Measurements from ENCODE around the gene EYA4. TPM values are rescaled to one million over a fixed set of nuclear protein-coding genes. Genes with fewer than 3 reads are reported as not detected.

The EYA4 gene
- total RNA-seq, 1 donor from 2014 or later = 0.40 TPM

DNA sequence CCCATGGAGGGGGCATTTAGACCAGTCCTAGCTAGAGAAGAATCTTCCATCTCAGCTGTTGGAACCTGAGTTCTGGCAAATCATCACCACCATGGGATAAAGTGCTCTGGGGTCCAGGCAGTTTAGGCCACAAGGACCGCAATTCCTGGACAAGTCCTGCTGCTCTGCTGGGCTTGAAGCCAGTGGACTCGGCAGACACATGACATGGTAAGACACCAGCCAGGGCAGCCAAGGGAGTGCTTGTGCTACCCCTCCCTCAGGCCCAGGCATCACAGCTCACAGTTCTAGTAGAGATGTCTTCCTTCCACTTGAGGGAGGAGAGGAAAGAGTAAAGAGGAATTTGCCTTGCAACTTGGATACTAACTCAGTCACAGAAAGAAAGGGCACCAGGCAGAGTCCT is 246.0 kb downstream of the EYA4 start:
- H3K27me3 Mint-ChIP-seq = peaks cover 4% of the 10 kb centered on the region
- H3K27ac Mint-ChIP-seq = no peak overlapping the region
- no peak overlapping the region for H3K4me3 Mint-ChIP-seq
- no peak for TF ChIP-seq CTCF (IDR thresholded peaks at IDR 0.05)
- no peak for DNase-seq
- intact Hi-C loops (cut with micrococcal nuclease) = no loop called here
- no peaks in the 10 kb centered on the region for H3K36me3 Mint-ChIP-seq (ENCODE audit: low read depth)
- no peaks in the 10 kb centered on the region for H3K9me3 Mint-ChIP-seq
- H3K4me1 Mint-ChIP-seq = no peaks in the 10 kb centered on the region
- ChIA-PET POLR2A (no interaction called here), CTCF (no interaction called here)
- ATAC-seq (ENCODE audit: low read depth) = no peak

DNA sequence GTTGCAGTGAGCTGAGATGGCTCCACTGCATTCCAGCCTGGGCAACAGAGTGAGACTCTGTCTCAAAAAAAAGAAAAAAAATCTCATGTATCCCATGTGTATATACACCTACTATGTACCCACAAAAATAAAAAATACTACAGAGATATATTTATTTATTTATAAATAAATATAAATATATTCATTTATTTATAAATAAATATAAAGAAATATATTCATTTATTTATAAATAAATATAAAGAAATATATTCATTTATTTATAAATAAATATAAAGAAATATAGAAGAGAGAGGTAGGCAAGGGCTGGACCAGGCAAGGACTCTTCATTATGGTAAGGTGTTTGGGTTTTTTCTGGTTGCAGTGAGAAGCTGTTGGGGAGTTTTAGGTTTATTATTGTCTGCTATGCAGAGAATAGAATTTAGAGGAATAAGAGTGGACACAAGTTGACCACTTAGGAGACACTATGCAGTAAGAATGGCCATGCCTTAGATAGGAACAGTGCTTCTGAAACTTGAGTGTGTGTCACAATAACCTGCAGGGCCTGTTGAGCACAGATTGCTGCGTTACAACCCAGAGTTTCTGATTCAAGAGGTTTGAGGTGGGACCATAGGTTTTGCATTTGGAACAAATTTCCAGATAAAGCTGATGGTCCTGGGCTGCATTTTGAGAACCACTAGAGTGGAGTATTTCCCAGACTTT is 254.2 kb downstream of the EYA4 start:
- no peak overlapping the region for H3K27ac Mint-ChIP-seq
- no peak for TF ChIP-seq CTCF (IDR thresholded peaks at IDR 0.05)
- H3K4me3 Mint-ChIP-seq = no peak overlapping the region

GRCh38 chr6:133499662-133500061 is 258.5 kb downstream of the EYA4 start:
- H3K4me1 Mint-ChIP-seq = no peaks in the 10 kb centered on the region
- intact Hi-C loops (cut with micrococcal nuclease) = no loop called here
- H3K9me3 Mint-ChIP-seq = no peaks in the 10 kb centered on the region
- POLR2A ChIA-PET = no interaction called here
- no peak for TF ChIP-seq CTCF (IDR thresholded peaks at IDR 0.05)
- CTCF ChIA-PET = no interaction called here
- no peaks in the 10 kb centered on the region for H3K36me3 Mint-ChIP-seq (ENCODE audit: low read depth)
- no peak overlapping the region for H3K27ac Mint-ChIP-seq
- DNase-seq (no peak), ATAC-seq (ENCODE audit: low read depth) (no peak)
- H3K4me3 Mint-ChIP-seq = no peak overlapping the region
- peaks cover 2% of the 10 kb centered on the region for H3K27me3 Mint-ChIP-seq

More for the DNA sequence above, 254.2 kb downstream of the EYA4 start:
- peaks cover 7% of the 10 kb centered on the region for H3K9me3 Mint-ChIP-seq
- no peak for DNase-seq
- H3K27me3 Mint-ChIP-seq = peaks cover 2% of the 10 kb centered on the region
- ChIA-PET POLR2A (no interaction called here), CTCF (no interaction called here)
- no peaks in the 10 kb centered on the region for H3K36me3 Mint-ChIP-seq (ENCODE audit: low read depth)
- intact Hi-C loops (cut with micrococcal nuclease) = no loop called here
- H3K4me1 Mint-ChIP-seq = no peaks in the 10 kb centered on the region
- ATAC-seq (ENCODE audit: low read depth) = no peak

DNA sequence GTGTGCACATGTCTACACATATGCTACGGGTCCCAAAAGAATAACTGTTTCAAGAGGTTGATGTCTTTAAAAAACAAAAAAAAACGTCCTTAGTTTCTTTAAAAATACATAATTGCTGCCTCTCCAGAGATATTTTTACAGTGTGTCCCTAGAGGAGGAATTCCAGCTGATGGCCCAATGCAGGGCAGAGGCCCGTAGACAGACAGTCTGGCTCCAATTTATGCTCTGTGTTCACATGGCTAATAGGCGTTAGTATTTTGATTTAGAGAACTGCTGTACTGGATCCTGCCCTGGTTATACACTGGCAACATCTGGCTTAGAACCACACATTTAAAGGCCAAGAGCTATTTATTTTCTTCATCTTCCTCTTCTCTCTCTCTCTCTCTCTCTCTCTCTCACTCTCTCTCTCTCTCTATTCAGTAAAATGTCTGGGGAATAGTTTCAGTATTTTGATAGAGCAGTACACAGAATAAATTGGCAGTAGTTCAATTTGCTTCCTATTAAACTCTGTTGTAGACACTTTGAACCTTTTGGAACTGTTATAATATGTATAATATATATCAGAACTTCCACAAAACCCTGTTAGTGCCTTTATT is 260.6 kb downstream of the EYA4 start:
- H3K27me3 Mint-ChIP-seq = peaks cover 2% of the 10 kb centered on the region
- no peak overlapping the region for H3K4me3 Mint-ChIP-seq
- ChIA-PET POLR2A (no interaction called here), CTCF (no interaction called here)
- no peak overlapping the region for H3K27ac Mint-ChIP-seq
- no peaks in the 10 kb centered on the region for H3K4me1 Mint-ChIP-seq
- intact Hi-C loops (cut with micrococcal nuclease) = no loop called here
- TF ChIP-seq CTCF (IDR thresholded peaks at IDR 0.05) = no peak
- no peak for ATAC-seq (ENCODE audit: low read depth)
- H3K36me3 Mint-ChIP-seq (ENCODE audit: low read depth) = no peaks in the 10 kb centered on the region
- no peaks in the 10 kb centered on the region for H3K9me3 Mint-ChIP-seq
- no peak for DNase-seq

GRCh38 chr6:133502441-133503335 is 261.5 kb downstream of the EYA4 start:
- CTCF ChIA-PET = no interaction called here
- no peaks in the 10 kb centered on the region for H3K36me3 Mint-ChIP-seq (ENCODE audit: low read depth)
- H3K27ac Mint-ChIP-seq = no peak overlapping the region
- no peak overlapping the region for H3K4me3 Mint-ChIP-seq
- no peak for ATAC-seq (ENCODE audit: low read depth)
- H3K9me3 Mint-ChIP-seq = no peaks in the 10 kb centered on the region
- H3K27me3 Mint-ChIP-seq = peaks cover 5% of the 10 kb centered on the region
- intact Hi-C loops (cut with micrococcal nuclease) = no loop called here
- no peaks in the 10 kb centered on the region for H3K4me1 Mint-ChIP-seq
- no peak for TF ChIP-seq CTCF (IDR thresholded peaks at IDR 0.05)
- DNase-seq = no peak
- POLR2A ChIA-PET = no interaction called here
